Sigmoid colon (tissue), 4 donors: ENCODE measurements around the gene MS4A13.
"Not testable (repeated sequence)": the region's sequence is repeated elsewhere in the genome, so short reads cannot be mapped to it uniquely, and the experiment has no call there.

Experiments used
- EP300 ChIP-seq, 4 donors: sonication (generic); formaldehyde crosslinking; IDR thresholded peaks; one replicate each; pipeline ENCODE4 v1.6.1; 2017; ENCODE audit warnings: antibody characterized with exemption in 4 of 4
- POLR2A ChIP-seq, 2 donors: fragments of 450-650 bp; IDR thresholded peaks; one replicate each; pipeline ENCODE4 v1.6.1; 2016; ENCODE audit warnings: antibody characterized with exemption in 2 of 2, mild to moderate bottlenecking in 2 of 2, moderate library complexity in 2 of 2
- POLR2AphosphoS5 ChIP-seq, 4 donors: sonication (generic); formaldehyde crosslinking; IDR thresholded peaks; one replicate each; pipeline ENCODE4 v1.6.1; 2017; ENCODE audit warnings: antibody characterized with exemption in 4 of 4
- TF ChIP-seq, protein P1 (sequence below), 4 experiments: fragments of 450-650 bp in 3 of 4; fragments of 200-600 bp in 1 of 4; IDR thresholded peaks; one replicate each; pipeline ENCODE4 v1.5.1; 2016 to 2019; ENCODE audit warnings: antibody characterized with exemption in 4 of 4, mild to moderate bottlenecking in 3 of 4, moderate library complexity in 2 of 4

DNA sequence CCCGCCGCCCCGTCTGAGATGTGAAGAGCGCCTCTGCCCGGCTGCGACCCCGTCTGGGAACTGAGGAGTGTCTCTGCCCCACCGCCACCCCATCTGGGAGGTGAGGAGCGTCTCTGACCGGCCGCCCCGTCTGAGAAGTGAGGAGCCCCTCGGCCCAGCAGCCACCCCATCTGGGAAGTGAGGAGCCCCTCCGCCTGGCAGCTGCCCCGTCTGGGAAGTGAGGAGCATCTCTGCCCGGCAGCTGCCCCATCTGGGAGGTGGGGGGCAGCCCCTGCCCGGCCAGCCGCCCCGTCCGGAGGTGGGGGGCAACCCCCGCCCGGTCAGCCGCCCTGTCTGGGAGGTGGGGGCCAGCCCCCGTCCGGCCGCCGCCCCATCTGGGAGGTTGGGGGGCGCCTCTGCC lies 5.0 kb upstream of the MS4A13 start:
- TF ChIP-seq, protein P1, sequence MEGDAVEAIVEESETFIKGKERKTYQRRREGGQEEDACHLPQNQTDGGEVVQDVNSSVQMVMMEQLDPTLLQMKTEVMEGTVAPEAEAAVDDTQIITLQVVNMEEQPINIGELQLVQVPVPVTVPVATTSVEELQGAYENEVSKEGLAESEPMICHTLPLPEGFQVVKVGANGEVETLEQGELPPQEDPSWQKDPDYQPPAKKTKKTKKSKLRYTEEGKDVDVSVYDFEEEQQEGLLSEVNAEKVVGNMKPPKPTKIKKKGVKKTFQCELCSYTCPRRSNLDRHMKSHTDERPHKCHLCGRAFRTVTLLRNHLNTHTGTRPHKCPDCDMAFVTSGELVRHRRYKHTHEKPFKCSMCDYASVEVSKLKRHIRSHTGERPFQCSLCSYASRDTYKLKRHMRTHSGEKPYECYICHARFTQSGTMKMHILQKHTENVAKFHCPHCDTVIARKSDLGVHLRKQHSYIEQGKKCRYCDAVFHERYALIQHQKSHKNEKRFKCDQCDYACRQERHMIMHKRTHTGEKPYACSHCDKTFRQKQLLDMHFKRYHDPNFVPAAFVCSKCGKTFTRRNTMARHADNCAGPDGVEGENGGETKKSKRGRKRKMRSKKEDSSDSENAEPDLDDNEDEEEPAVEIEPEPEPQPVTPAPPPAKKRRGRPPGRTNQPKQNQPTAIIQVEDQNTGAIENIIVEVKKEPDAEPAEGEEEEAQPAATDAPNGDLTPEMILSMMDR (IDR thresholded peaks at IDR 0.05): not testable (repeated sequence)
- TF ChIP-seq POLR2AphosphoS5, POLR2A, EP300 (IDR thresholded peaks at IDR 0.05): not testable (repeated sequence)
